ENCODE results near the gene FKBP1C.
"Not testable (repeated sequence)": the region's sequence is repeated elsewhere in the genome, so short reads cannot be mapped to it uniquely, and the experiment has no call there.

Gene FKBP1C

DNA sequence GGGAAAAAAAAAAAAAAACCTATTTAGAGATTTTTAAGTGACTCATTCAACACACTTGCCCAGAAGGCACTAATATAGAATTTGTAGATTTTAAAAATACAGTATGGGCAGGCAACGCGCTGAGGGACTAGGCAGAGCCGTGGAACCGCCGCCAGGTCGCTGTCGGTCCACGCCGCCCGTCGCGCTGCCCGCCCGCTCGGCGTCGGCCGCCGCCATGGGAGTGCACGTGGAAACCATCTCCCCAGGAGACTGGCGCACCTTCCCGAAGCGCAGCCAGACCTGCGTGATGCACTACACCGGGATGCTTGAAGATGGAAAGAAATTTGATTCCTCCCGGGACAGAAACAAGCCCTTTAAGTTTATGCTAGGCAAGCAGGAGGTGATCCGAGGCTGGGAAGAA lies at the start of gene FKBP1C:
TSS of gene FKBP1C (plus strand) at position 127 of the 400 bp plus-strand sequence.
- DNase-seq (ENCODE audit: low read depth), result not testable (repeated sequence)

GRCh38 chr6:63164047-63164803 lies 47.0 kb upstream of the FKBP1C start:
- DNase-seq (ENCODE audit: low read depth), result not testable (repeated sequence)

GRCh38 chr6:63174173-63174572 lies 37.1 kb upstream of the FKBP1C start:
- DNase-seq (ENCODE audit: low read depth), result no peak

DNA sequence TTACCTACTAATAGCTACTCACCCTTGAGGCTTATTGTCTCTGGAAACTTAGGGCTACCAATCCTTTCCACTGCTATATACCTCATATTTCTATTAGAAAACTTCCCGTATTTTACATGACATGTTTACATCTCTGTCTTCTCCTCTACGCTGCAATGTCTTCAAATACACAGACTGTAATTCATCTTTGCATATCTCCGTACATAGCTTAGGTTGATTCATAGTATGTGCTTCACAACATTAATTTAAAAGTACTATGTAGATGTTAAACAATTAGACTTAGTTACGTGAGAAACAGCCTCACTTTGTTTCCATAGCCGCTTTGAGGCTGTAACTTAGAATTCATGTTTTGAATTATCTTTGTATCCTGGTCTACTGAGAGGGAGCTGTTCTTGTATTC lies 35.1 kb upstream of the FKBP1C start:
- DNase-seq (ENCODE audit: low read depth), result no peak

DNA sequence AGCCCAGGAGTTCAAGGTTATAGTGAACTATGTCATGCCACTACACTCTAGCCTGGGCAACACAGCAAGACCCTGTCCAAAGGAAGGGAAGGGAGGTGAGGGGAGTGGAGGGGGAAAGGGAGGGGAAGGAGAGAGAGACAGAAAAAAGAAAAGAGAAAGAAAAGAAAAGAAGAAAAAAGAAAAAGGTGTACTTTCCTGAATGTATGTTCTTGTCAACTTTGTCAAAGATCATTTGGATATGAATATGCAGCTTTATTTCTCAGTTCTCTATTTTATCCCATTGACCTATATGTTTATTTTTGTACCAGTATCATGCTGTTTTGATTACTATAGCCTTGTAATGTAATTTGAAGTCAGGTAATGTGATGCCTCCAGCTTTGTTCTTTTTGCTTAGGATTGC lies 30.9 kb upstream of the FKBP1C start:
- DNase-seq (ENCODE audit: low read depth), result no peak

GRCh38 chr6:63186970-63187369 lies 24.3 kb upstream of the FKBP1C start:
- no peak for DNase-seq (ENCODE audit: low read depth)

DNA sequence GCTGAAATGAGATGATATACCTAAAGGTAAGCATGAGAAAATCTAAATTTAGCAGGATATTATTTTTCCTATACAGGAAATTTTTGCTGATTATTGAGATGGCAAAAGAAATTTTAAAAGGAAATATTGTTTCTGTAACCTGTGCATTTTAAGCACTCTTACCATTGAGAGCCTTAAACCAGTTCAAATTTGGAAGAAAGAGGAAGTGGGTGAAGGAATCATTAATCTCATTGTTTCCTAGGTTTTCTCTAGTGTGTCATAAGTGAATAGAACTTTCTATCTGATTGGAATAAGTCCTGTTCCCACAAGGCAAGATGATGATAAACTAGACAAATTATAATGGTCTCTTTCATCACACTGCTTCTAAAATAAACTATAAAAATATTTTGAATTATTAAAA lies 22.4 kb upstream of the FKBP1C start:
- no peak for DNase-seq (ENCODE audit: low read depth)

DNA sequence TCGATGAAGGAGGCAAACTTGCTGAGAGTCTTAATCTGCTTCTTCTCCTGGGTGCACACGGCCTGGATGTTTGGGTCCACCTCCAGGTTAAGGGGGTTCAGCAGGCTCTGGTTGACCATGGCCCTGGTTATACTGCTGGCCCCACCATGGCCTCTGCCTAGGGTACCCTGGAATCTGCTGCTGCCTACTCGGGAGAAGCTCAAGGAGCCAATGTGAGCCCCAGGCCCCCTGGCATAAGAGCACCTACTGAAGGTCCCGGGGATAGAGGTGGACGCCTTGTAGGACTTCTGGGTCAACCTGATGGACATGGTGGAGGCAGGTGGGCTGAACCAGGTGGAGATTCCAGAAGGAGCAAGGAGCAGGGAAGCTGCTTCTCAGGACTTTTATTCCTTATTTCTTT lies 17.9 kb upstream of the FKBP1C start:
- DNase-seq (ENCODE audit: low read depth), result no peak

DNA sequence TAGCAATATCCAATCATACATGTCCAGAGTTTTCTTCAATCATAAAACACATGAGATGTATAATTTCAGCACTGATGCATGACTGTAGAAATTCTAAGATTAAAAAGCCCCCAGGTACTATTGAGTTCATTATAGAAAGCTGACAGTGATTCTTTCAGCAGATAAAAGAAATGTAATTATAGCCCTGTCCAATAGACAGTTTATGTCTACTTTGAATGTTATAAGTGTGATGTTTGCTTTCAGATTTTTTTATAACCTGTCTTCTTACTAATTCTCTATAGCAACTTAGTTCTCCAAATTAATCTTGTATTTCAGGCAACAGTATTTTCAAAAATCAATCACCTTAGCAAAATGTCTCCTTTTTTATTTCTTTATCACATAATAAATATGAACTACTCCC lies 13.5 kb upstream of the FKBP1C start:
- DNase-seq (ENCODE audit: low read depth), result no peak

DNA sequence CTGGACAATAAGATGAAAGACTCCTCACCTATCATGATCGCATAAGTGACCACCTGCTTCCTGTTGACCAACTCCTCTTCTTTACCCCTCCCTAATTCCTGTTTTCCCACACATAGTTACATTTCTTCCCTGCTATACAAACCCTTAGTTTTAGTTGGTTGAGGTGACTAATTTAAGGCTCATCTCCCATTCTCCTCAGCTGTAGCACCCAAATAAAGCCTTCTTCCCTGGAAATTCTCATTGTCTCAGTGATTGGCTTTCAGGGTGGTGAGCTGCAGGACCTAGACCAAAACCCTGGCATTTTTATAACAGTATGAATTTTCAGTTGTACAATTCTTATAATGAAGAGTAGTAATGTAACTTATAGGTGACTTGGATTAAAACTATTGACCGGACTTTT lies 2.1 kb downstream of the FKBP1C start:
- DNase-seq (ENCODE audit: low read depth), result no peak

DNA sequence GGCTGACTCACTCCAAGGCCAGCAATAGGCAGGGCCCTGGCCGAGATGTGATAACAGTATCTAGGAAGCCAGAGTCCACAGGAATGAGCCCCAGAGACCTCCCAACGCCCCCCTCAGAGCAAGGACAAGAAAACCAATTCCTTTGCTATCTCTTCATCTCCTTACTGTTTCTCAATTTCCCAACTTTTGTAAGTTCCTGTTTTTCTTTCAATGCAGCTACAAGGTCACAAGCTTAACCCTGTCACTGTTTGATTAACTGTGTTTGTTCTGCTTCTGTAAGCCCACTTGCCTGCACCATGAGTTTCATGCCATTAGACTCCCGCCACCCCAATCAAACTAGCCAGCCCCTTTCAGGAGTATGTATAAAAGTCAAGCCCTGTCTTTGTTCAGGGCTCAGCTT lies 3.5 kb downstream of the FKBP1C start:
- no peak for DNase-seq (ENCODE audit: low read depth)

- no peak for DNase-seq (ENCODE audit: low read depth)
Measured at GRCh38 chr6:63224179-63224578, 12.9 kb downstream of the FKBP1C start.

GRCh38 chr6:63225987-63226386 lies 14.7 kb downstream of the FKBP1C start:
- DNase-seq (ENCODE audit: low read depth), result not testable (repeated sequence)

GRCh38 chr6:63227928-63228894 lies 16.9 kb downstream of the FKBP1C start:
- not testable (repeated sequence) for DNase-seq (ENCODE audit: low read depth)

DNA sequence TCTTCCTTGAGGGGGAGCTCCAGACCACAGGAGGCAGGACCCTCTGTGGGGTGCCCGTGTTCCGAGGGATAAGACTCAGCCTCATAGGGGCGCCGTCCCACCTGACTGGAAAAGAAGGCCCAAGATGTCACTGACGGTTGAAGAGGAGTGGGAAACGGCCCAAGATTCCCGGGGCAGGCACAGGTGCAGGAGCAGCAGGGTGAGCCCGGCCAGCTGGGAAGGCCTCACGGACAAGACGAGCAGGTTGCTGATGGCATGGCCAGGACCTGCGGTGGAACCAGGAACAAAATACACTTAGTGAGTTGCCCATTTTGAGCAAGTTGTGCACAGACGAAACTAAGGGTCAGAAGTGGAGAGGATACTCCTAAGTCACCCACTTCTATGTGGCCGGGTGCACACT lies 18.8 kb downstream of the FKBP1C start:
- not testable (repeated sequence) for DNase-seq (ENCODE audit: low read depth)

- DNase-seq (ENCODE audit: low read depth), result not testable (repeated sequence)
Measured at GRCh38 chr6:63230511-63230910, 19.2 kb downstream of the FKBP1C start.

DNA sequence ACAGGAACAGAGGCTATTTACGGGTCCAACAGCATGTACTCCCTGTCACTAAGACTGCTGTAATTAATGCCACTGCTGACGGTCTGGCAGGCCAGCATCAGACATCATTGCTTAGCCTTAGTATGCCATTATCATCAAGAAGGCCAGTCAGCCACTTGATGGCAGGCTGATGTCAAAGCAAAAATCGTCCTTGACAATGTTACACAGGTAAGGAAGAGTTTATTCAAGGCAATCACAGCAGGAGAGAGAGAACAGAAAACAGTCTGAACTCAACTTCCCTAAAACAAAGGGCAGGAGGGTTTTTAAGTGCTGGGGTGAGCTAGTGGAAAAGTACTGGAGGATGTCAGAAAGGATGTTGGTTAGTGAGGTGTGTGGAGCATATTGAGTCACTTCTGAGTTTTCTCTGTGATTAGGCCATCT lies 25.1 kb downstream of the FKBP1C start:
- DNase-seq (ENCODE audit: low read depth), result no peak

GRCh38 chr6:63245420-63245819 lies 34.2 kb downstream of the FKBP1C start:
- no peak for DNase-seq (ENCODE audit: low read depth)

- no peak for DNase-seq (ENCODE audit: low read depth)
Measured at GRCh38 chr6:63245909-63246308, 34.6 kb downstream of the FKBP1C start.

- DNase-seq (ENCODE audit: low read depth), result no peak
Measured at GRCh38 chr6:63246581-63246980, 35.3 kb downstream of the FKBP1C start.

DNA sequence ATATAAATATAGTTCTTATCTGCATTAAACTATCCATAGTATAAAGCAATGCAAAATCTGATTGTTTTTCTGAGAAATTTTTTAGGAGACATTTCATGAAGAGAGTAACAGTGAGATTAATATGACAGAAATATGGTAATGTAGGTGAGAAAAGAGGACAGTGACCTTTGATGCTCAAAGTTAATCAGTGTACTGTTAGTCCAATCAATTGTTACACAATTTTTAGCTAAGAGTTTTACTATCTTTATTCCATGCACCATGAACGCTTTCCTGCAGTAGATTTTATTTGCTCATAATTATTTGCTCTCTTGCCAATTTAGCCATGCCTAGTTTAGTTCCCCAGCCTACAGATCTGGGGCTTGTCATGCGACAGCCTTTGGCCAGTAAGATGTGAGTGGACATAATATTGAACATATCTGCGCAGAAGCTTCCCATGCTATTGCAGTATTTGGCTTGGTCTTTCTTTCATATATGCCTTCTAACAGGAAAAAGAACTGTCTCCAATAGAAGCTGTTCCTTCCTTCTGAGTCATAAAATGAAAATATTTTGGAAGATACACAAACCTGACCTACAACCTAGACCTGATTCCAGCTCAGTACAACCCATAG lies 38.7 kb downstream of the FKBP1C start:
- DNase-seq (ENCODE audit: low read depth), result no peak

DNA sequence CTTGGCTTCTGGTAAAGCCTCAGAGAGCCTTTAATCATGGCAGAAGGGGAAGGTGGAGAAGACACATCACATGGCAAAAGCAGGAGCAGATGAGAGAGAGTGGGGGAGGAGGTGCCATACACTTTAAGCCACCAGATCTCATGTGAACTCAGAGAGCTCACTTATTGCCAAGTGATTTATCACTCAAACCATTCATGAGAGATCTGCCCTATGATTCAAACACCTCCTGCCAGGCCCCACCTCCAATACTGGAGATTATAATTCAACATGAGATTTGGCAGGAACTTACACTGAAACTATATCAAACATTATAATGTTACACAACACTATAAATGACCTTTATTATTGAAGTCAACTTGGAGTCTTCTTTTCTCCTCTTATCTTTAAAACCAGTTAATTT lies 47.9 kb downstream of the FKBP1C start:
- no peak for DNase-seq (ENCODE audit: low read depth)

DNA sequence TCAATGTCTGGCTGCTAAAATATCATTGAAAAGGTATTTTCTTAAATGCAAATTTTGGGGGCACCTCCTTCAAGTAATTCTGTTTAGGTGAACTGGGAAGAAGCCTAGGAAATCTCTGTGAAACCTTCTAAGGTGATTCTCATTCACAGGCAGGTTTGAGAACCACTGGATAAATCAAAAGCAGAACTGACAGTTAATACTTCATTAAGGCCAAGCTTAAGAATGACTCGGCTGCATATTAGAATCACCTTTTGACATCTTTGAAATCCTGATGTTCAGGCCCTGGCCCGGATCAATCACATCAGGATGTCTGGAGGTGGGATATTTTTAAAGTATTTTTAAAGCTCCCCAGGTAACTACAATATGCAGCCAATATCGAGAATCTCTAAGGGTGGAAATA lies 50.6 kb downstream of the FKBP1C start:
- no peak for DNase-seq (ENCODE audit: low read depth)

All from stimulated activated CD8-positive, alpha-beta memory T cell treated with anti-CD3 and anti-CD28 coated beads, Interleukin-4, amount 100 ng/mL, for 24 hours (primary cell).